Epidermal melanocyte (primary cell): ENCODE data around the gene ATCAY.
"Not testable (repeated sequence)": the region's sequence is repeated elsewhere in the genome, so short reads cannot be mapped to it uniquely, and the experiment has no call there.

ENCODE experiments used
- DNase-seq: peaks from one replicate; pipeline ENCODE4 v3.0.0; 2011; ENCODE audit warnings: low spot score; ENCODE audit not compliant: insufficient read length

Gene ATCAY

DNA sequence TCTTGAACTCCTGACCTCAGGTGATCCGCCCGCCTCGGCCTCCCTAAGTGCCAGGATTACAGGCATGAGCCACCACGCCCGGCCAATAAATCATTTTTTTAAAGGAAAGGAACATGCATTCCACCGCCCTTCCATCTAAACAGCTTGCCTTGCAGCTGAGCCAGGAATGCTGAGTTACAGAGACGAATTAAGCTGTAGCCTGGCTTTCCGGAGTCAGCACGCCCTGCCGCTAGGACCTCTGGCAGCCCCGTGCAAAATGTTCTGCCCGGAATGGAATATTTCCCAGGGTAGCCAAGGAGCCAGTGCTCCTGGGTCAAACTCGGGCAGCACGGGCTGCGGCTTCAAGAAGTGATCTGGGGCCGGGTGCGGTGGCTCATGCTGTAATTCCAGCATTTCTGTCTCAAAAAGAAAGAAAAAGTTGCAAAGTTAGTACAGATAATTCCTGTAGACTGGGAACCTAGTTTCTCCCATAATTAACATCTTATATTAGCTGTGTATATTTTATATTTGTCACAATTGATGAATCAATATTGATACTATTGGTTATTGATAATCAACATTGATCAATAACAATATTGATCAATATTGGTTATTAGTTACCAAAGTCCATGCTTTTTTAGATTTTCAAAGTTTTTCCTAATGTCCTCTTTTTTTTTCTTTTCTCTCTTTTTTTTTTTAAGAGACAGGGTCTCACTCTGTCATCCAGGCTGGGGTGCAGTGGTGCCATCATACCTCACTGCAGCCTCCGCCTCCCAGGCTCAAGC is 19.2 kb downstream of the ATCAY start:
- no peak for DNase-seq

DNA sequence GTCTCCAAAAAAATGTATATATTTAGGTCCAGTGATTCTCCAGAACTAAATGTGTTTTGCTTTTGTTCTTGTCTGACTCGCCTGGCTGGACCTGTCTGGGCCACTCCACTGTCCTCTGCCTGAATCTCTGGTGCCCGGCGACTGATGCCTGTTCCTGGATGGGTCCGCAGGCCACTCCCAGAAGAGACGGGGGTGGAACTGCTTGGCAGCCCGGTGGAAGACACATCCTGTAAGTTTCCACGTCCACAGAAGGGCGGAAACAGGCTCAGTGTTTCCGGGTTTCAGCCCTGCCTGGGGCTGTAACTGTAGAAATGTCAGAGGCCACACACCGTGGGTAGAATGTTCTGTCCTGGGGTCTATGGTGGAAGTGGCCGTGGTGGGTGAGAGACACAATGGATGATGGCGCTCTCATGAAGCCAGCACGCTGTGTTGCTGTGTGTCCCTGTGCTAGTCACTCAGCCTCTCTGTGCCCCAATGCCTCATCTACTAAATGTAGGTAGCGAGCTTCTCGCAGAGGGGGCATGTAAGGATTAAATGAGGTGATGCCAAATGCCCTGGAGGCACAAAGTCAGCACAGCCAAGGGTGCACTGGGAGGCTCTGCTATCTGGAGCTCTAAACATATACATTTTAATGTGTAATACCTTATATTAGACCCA is 22.0 kb downstream of the ATCAY start:
- no peak for DNase-seq

DNA sequence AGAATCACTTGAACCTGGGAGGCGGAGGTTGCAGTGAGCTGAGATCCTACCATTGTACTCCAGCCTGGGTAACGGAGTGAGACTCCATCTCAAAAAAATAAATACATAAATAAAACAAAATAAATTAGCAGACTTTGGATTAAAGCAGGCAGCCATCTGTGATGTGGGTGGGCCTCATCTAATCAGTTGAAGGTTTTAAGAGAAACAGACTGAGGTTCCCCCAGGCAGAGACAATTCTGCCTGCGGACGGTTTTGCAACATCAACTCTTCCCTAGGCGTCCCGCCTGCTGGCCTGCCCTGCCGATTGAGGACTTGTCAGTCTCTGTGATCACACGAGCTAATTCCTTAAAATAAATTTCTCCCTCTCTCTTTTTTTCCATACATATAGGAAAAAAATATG is 23.7 kb downstream of the ATCAY start:
- DNase-seq: no peak

GRCh38 chr19:3907626-3908265 is 27.3 kb downstream of the ATCAY start:
- DNase-seq: no peak

- no peak for DNase-seq
These were observed 28.0 kb downstream of the ATCAY start for GRCh38 chr19:3908266-3909054.

DNA sequence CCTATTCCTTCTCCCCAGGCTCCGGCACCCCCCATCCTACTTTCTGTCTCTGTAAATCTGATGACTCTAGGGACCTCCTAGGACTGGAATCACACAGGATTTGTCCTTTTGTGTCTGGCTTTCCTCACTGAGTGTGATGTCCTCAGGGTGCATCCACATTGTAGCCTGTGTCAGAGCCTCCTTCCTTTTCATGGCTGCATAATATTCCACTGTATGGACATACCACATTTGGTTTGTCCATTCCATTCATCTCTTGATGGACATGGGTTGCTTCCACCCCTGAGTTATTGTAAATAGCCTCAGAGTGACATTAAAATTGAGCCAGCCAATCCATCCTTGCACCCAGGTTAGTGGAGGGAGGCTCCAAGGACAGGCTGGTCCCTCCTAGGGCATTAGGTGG is 29.6 kb downstream of the ATCAY start:
- no peak for DNase-seq

DNA sequence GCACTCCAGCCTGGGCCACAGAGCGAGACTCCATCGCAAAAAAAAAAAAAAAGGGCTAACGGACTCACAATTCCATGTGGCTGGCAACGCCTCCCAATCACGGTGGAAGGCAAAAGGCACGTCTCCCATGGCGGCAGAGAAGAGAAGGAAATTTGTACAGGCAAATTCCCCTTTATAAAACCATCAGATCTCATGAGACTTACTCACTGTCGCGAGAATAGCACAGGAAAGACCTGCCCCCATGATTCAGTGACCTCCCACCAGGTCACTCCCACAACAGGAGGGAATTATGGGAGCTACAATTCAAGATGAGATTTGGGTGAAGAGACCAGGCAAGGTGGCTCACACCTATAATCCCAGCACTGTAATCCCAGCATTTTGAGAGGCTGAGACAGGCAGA is 33.7 kb downstream of the ATCAY start:
- no peak for DNase-seq

- DNase-seq: no peak
These were observed 35.5 kb downstream of the ATCAY start for GRCh38 chr19:3916033-3916432.

DNA sequence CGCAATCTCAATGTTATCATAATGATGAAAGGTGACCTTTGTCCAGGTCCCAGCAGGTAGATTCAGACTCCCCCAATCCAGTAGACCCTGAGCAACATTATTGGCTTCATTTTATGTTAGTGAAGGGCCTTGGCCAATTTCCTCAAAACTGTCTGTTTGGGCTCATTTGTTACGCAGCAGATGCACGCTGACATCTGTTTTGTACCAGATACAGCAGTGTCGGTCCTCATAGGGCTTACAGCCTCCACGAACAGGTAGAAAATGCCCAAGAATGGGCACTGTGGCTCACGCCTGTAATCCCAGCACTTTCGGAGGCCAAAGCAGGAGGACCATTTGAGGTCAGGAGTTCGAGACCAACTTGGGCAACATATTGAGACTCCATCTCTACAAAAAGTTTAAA is 39.3 kb downstream of the ATCAY start:
- no peak for DNase-seq

- DNase-seq: no peak
These were observed 42.7 kb downstream of the ATCAY start for GRCh38 chr19:3923096-3923758.

- no peak for DNase-seq
These were observed 43.4 kb downstream of the ATCAY start for GRCh38 chr19:3923912-3924311.

GRCh38 chr19:3931041-3931440 is 50.6 kb downstream of the ATCAY start:
- no peak for DNase-seq

- DNase-seq: no peak
These were observed 52.7 kb downstream of the ATCAY start, which contains the start of gene NMRK2 for GRCh38 chr19:3932931-3933810. NMRK2 (plus strand) TSS chr19:3933069; CDS start chr19:3933672, 603 bp downstream.

GRCh38 chr19:3936506-3937442 is 56.3 kb downstream of the ATCAY start:
- no peak for DNase-seq

DNA sequence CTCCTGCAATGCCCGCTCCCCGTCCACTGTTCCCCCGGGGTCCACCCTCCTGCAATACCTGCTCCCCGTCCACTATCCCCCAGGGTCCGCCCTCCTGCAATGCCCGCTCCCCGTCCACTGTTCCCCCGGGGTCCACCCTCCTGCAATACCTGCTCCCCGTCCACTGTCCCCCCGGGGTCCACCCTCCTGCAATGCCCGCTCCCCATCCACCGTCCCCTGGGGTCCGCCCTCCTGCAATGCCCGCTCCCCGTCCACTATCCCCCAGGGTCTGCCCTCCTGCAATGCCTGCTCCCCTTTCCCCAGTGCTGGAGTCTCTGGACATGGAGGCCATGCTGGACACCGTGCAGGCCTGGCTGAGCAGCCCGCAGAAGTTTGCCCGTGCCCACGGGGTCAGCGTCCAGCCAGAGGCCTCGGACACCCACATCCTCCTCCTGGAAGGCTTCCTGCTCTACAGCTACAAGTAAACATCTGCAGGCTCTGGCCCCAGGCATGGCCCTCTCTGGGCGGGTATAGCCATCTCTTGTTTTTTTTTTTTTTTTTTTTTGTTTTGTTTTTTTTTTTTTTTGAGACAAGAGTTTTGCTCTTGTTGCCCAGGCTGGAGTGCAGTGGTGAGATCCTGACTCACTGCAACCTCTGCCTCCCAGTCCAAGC is 57.9 kb downstream of the ATCAY start:
- not testable (repeated sequence) for DNase-seq

GRCh38 chr19:3942790-3943409 is 62.4 kb downstream of the ATCAY start:
- DNase-seq: no peak

GRCh38 chr19:3944018-3944721 is 63.7 kb downstream of the ATCAY start:
- no peak for DNase-seq
